DND-41 (cell line): Measurements from ENCODE around the gene NUDT21.

Experiments
- ATAC-seq: fragments of 200-7000 bp; cut with Tn5 transposase; 3 replicates; pipeline ENCODE4 v1.9.1; 2021; ENCODE audit warnings: low read depth; ENCODE audit not compliant: insufficient read depth
- DNase-seq: peaks from one replicate; pipeline ENCODE4 v3.0.0-alpha.2; 2020
- H2AFZ ChIP-seq: 2 replicates; pipeline ENCODE4 v1.6.0; 2012; ENCODE audit warnings: low read depth, low read length
- H3K27ac ChIP-seq: 2 replicates; pipeline ENCODE4 v1.5.1; 2012; ENCODE audit warnings: low read length, inconsistent platforms
- H3K27me3 ChIP-seq: fragments of 200-600 bp; sonication (generic); 2 replicates; pipeline ENCODE4 v1.6.0; 2012; ENCODE audit warnings: low read length, mild to moderate bottlenecking, inconsistent platforms; ENCODE audit not compliant: insufficient read depth, poor library complexity
- H3K36me3 ChIP-seq: 2 replicates; pipeline ENCODE4 v1.5.1; 2012; ENCODE audit warnings: low read length, inconsistent platforms; ENCODE audit not compliant: insufficient read depth
- H3K4me1 ChIP-seq: 2 replicates; pipeline ENCODE4 v1.5.1; 2012; ENCODE audit warnings: mild to moderate bottlenecking, low read length; ENCODE audit not compliant: insufficient read depth
- H3K4me2 ChIP-seq: 2 replicates; pipeline ENCODE4 v1.6.0; 2012; ENCODE audit warnings: mild to moderate bottlenecking, moderate library complexity, low read length, inconsistent platforms; ENCODE audit not compliant: insufficient read depth
- H3K4me3 ChIP-seq, 2 experiments: fragments of 200-600 bp in 1 of 2; shearing (Covaris generic) in 1 of 2; 2 replicates each; pipeline ENCODE4 v1.5.1; 2012 to 2016; ENCODE audit warnings: inconsistent platforms in 2 of 2, low read length in 2 of 2, mild to moderate bottlenecking in 2 of 2, low read depth in 1 of 2, moderate library complexity in 1 of 2
- H3K79me2 ChIP-seq: 2 replicates; pipeline ENCODE4 v1.6.0; 2012; ENCODE audit warnings: low read length, inconsistent platforms; ENCODE audit not compliant: insufficient read depth
- H3K9ac ChIP-seq: 2 replicates; pipeline ENCODE4 v1.6.0; 2012; ENCODE audit warnings: low read depth, mild to moderate bottlenecking, inconsistent platforms, low read length, moderate library complexity
- H3K9me3 ChIP-seq: 2 replicates; pipeline ENCODE4 v1.5.1; 2012; ENCODE audit warnings: low read length, moderate library complexity, mild to moderate bottlenecking, inconsistent platforms; ENCODE audit not compliant: insufficient read depth, severe bottlenecking
- H4K20me1 ChIP-seq: 2 replicates; pipeline ENCODE4 v1.6.0; 2012; ENCODE audit warnings: low read length; ENCODE audit not compliant: insufficient read depth
- EZH2 ChIP-seq: IDR thresholded peaks from 3 replicates; pipeline ENCODE4 v1.6.1; 2012; ENCODE audit warnings: borderline replicate concordance, low read depth, mild to moderate bottlenecking, moderate library complexity, low read length, inconsistent platforms; ENCODE audit not compliant: severe bottlenecking
- TF ChIP-seq, protein P1 (sequence below): IDR thresholded peaks from 2 replicates; pipeline ENCODE4 v1.5.1; 2012; ENCODE audit warnings: borderline replicate concordance, low read length, moderate library complexity, mild to moderate bottlenecking; ENCODE audit not compliant: poor library complexity, severe bottlenecking; ENCODE audit errors: extremely low read depth

The NUDT21 gene

DNA sequence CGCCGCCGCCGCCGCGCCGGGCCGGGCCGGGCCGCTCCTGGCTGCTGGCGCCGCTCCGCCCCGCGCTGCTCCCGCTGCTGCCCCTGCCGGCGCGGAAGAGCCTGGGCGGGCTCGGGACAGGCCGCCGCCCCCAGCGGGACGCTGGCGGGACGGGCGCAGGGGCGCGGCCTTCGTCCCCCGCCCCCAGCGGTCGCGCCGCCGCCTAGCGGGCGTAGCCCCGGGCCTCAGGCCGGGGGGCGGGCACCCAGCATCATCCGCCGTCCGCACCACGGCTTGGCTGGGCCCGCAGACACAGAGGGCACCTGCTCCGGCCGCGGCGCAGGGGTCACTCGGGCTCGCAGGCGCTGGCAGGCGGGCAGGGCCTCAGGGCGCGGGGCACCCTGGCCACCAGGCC lies 25.7 kb downstream of the NUDT21 start, which contains the start of gene AMFR:
AMFR (minus strand) TSS at position 107 of the 394 bp plus-strand sequence. CDS start 218 bp downstream, outside the sequence.
- Histone ChIP-seq H3K9ac (peak within 1 kb of the TSS; percentile 94), H3K27me3 (no peaks in the 10 kb centered on the region), H3K4me2 (peak within 1 kb of the TSS; percentile 77), H3K4me3 (peak within 1 kb of the TSS; percentile 72 to 90), H3K79me2 (peaks cover 48% of the 10 kb centered on the region), H2AFZ (peak within 1 kb of the TSS; percentile 82), H3K27ac (peak within 1 kb of the TSS; percentile 76), H4K20me1 (peaks cover 36% of the 10 kb centered on the region), H3K9me3 (no peaks in the 10 kb centered on the region), H3K4me1 (peaks cover 37% of the 10 kb centered on the region), H3K36me3 (peaks cover 8% of the 10 kb centered on the region)
- DNase-seq (peak; percentile 72), ATAC-seq (peak; percentile 91)
- no peak for TF ChIP-seq EZH2
- TF ChIP-seq, protein P1, sequence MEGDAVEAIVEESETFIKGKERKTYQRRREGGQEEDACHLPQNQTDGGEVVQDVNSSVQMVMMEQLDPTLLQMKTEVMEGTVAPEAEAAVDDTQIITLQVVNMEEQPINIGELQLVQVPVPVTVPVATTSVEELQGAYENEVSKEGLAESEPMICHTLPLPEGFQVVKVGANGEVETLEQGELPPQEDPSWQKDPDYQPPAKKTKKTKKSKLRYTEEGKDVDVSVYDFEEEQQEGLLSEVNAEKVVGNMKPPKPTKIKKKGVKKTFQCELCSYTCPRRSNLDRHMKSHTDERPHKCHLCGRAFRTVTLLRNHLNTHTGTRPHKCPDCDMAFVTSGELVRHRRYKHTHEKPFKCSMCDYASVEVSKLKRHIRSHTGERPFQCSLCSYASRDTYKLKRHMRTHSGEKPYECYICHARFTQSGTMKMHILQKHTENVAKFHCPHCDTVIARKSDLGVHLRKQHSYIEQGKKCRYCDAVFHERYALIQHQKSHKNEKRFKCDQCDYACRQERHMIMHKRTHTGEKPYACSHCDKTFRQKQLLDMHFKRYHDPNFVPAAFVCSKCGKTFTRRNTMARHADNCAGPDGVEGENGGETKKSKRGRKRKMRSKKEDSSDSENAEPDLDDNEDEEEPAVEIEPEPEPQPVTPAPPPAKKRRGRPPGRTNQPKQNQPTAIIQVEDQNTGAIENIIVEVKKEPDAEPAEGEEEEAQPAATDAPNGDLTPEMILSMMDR = peak; percentile 60

- peaks cover 53% of the 10 kb centered on the region for H3K79me2 ChIP-seq
- peak overlapping the region; percentile 72 to 90 for H3K4me3 ChIP-seq
- H3K36me3 ChIP-seq = peaks cover 5% of the 10 kb centered on the region
- H3K9ac ChIP-seq = peak overlapping the region; percentile 94
- H2AFZ ChIP-seq = peak overlapping the region; percentile 82
- DNase-seq = peak; percentile 73
- peaks cover 40% of the 10 kb centered on the region for H3K4me1 ChIP-seq
- peak; percentile 65 for ATAC-seq
- H4K20me1 ChIP-seq = peaks cover 41% of the 10 kb centered on the region
- H3K4me2 ChIP-seq = peak overlapping the region; percentile 77
- no peaks in the 10 kb centered on the region for H3K27me3 ChIP-seq
- H3K27ac ChIP-seq = peak overlapping the region; percentile 76
- no peak for TF ChIP-seq EZH2
- TF ChIP-seq, protein P1 = no peak
- H3K9me3 ChIP-seq = no peaks in the 10 kb centered on the region
These were observed 26.2 kb downstream of the NUDT21 start for GRCh38 chr16:56424791-56425438.

GRCh38 chr16:56424404-56424764 lies 26.7 kb downstream of the NUDT21 start:
- TF ChIP-seq, protein P1 = no peak
- no peak for TF ChIP-seq EZH2
- Histone ChIP-seq H3K9ac (peak overlapping the region; percentile 94), H3K36me3 (peaks cover 5% of the 10 kb centered on the region; the same call in 1 of the 2 replicates), H2AFZ (peak overlapping the region; percentile 67), H3K4me3 (peak overlapping the region; percentile 72 to 90; a peak in 3 of 4 replicates), H3K27ac (peak overlapping the region; percentile 75), H3K9me3 (no peaks in the 10 kb centered on the region), H3K27me3 (no peaks in the 10 kb centered on the region), H3K4me2 (peak overlapping the region; percentile 77), H3K4me1 (peaks cover 40% of the 10 kb centered on the region), H4K20me1 (peaks cover 42% of the 10 kb centered on the region), H3K79me2 (peaks cover 57% of the 10 kb centered on the region)
- DNase-seq = no peak
- ATAC-seq = no peak
